SH-SY5Y (cell line): ENCODE data around the gene GRIK1.

Experiments
- GATA2 ChIP-seq: IDR thresholded peaks from 2 replicates; pipeline ENCODE4 v1.6.1; 2011; ENCODE audit warnings: mild to moderate bottlenecking, low read depth, low read length
- GATA3 ChIP-seq: IDR thresholded peaks from 2 replicates; pipeline ENCODE4 v1.6.1; 2011; ENCODE audit warnings: low read depth, mild to moderate bottlenecking, low read length, moderate library complexity

The GRIK1 gene

DNA sequence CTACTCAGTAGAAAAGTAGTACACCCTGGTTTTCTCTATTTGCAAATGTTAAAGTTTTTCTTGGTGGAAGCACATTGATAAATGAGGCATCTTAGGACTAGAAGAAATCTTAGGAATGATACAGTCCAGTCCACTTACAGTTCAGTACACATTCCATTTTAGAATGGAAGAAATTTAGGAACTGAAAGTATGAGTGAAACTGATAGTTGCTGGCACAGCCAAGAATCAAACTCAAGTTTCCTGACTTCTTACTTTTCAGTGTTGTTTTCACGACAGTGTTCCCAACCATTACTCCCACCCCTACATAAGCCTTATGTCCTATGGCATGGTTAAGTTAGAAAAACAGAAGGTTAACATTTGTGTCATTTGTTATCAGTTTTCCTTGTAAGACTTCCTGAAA is 382.6 kb downstream of the GRIK1 start:
- TF ChIP-seq GATA2 (no peak), GATA3 (no peak)

DNA sequence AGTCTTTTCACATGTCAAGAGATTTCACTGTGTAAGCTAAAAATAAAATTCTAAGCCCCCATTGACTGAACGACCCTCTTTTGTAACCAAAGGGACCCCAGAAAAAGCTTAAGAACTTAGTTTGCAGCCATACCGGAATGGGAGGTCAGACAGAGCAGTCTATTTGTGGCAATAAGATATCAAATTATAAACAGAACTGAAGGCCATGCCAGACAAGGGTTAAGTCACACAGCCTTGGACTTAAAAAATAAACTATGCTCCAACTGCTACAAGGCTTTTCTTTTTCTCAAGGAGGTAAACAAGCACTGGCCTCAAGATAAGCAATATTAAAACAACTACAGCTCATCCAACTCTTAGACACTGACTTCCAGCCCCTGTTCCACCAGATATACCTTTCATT is 384.2 kb downstream of the GRIK1 start:
- TF ChIP-seq GATA2 (no peak), GATA3 (no peak)

DNA sequence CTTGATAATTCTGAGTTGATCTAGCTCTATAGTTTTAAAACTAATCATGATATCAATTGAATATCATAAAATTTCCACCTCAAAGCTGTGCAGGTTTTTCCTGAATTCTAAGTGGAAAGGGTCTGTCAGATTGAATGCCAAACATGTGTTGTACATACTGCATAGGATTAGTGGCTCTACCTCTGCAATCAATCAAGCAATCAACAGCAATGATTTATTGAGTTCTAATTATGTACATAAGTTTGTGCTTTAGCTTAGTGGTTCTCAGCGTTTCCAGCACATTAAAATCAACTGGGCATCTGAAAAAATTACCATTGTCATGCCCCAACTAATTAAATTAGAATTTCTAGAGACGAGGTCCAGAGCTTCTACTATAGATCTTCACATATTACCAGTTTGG is 389.6 kb downstream of the GRIK1 start:
- TF ChIP-seq GATA2 = no peak
- TF ChIP-seq GATA3 = no peak

DNA sequence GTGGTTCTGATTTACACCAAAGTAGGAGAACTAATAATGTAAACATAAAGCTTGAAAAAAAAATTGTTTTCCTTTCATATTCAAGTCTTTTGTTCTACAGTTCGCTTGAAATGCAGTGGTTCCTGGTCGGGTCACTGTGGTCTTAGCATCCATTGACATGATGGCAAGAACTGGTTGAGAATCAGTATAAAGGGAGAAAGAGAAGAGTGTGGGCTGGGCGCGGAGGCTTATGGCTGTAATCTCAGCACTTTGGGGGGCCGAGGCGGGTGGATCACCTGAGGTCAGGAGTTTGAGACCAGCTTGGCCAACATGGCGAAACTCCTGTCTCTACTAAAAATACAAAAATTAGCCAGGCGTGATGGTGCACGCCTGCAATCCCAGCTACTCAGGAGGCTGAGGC is 390.2 kb downstream of the GRIK1 start:
- TF ChIP-seq GATA3 (no peak), GATA2 (no peak)

DNA sequence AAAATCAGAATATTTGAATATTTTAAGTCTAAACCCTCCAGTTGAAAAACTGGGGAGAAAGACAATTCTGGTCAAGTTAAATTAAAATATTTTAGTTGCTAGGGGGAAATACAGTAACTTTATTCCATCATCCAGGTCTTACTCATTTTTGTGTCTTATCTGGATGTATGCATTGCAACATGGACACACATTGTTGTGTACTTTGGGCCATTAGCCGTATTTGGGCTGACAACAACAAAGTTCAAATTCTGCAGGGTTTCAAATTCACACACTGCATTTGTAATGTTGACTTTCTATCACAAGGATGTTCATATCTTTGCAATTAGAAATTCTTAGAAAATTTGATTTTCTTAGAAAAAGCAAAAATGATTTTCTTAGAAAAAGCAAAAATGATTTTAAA is 391.8 kb downstream of the GRIK1 start:
- TF ChIP-seq GATA2 (no peak), GATA3 (no peak)

DNA sequence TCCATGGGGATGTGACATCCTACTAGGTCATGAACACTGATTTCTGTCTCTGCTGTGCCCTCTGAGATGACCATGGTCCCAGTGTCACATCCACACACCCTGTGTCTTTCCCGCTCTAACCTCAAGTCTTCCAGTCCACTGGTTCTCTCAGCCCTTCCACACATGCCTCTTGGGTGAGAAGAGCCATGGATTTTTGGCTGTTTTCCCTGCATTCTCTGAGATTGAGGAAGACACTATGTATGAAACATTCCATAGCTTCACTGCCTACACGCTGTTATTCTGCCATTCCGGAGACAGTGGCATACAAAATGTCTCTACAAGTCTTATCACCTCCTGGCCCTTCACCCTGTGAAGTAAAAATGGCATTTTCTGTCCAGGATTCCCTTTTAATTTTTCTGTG is 393.7 kb downstream of the GRIK1 start:
- TF ChIP-seq GATA3 (no peak), GATA2 (no peak)

DNA sequence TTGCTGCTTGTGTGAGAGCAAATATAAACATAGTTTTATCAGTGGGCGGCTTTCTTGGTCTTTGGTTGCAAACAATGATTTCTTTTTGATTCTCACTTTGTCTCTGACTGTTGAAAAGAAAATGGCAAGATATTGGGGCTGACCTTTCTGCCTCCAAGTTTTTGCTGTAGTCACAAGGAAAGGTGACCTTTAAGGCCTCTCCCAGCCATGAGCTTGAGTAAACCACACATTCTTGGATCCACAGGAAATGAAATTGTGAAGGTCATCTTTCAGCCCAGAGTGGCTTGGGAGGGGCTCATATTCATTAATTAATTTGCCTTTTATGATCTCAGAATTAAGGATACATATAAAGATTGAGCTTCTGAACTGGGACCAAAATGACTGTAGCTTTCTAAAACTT is 399.5 kb downstream of the GRIK1 start:
- TF ChIP-seq GATA2 = no peak
- no peak for TF ChIP-seq GATA3

DNA sequence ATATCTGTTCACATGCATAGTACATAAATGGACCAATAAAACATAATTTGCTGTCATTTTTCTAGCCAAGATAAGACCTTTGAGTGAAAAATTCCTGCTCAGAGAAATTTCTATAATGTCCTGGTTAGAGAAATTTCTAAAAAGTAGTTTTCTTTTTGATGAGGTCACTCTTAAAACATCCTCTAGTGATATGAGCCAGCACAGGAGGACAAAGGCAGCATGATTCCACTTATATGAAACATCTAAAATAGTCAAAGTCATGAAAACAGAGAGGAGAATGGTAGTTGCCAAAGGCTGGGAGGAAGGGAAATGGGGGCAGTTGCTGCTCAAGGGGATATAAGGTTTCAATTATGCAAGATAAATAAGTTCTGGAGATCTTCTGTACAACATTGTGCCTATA is 401.7 kb downstream of the GRIK1 start:
- no peak for TF ChIP-seq GATA3
- TF ChIP-seq GATA2 = no peak

DNA sequence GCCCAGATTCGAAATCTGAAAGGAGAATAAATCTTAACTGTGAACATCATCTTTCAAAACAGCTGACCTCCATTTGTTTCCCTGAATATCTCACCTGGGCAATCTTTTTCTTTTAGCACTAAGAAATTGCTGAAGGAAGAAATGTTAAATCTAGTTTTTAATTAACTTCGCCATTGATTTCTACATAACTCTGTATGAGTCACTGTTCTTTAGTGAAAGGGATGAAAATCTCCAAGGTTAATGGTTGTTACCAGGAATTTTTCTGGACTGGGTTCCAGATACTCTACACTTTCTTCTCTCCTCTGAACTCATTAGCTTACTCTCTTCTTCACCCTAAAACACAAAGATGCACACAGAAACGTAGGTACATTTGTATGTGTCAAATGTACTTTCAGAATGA is 405.3 kb downstream of the GRIK1 start:
- TF ChIP-seq GATA2 = no peak
- no peak for TF ChIP-seq GATA3

DNA sequence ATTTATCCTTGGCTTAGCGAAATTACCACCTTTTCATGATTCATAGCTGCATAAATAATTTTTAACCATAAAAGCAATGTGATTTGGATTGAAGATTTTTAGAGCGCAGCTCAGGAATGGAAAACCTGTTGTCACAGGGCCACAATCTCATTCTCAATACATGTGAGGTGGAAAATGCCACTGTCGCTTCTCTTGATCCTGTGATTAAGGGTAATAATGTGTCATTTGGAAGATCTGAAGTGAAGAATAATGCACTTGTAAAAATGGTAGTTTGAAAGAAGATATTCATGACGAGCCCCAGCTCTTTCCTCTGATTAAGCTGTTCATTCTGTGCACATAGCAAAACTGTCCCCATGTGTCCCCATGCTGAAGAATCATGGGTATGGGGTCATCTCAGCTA is 410.7 kb downstream of the GRIK1 start:
- TF ChIP-seq GATA2 (no peak), GATA3 (no peak)

DNA sequence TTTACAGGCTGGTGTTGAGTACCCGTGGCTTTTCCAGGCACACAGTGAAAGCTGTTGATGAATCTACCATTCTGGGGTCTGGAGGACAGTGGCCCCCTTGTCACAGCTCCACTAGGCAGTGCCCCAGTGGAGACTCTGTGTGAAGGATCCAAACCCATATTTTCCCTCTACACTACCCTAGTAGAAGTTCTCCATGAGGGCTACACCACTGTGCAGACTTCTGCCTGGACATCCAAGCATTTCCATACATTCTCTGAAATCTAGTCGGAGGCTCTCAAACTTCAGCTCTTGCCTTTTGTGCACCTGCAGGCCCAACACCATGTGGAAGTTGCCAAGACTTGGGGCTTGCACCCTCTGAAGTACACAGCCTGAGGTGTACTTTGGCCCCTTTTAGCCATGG is 413.3 kb downstream of the GRIK1 start:
- no peak for TF ChIP-seq GATA2
- TF ChIP-seq GATA3 = no peak

DNA sequence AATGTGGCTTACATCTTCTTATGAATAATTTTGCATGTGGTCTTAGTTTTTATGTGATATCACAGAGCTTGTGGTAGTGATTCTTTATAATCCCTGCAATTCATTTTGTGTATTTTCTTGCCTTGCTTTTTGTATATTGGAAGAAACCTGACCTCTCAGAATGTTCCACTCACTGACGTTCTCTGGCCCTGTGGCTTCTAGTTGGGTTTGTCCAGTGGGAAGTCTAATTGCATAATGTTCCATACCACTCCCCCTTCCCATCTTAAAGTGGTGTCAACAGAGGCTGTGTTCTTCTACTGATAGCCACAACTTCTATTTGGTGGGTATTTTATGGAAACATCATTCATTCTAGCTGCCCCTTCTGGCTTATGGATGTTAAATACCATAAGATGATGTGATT is 415.7 kb downstream of the GRIK1 start:
- TF ChIP-seq GATA2 (no peak), GATA3 (no peak)

DNA sequence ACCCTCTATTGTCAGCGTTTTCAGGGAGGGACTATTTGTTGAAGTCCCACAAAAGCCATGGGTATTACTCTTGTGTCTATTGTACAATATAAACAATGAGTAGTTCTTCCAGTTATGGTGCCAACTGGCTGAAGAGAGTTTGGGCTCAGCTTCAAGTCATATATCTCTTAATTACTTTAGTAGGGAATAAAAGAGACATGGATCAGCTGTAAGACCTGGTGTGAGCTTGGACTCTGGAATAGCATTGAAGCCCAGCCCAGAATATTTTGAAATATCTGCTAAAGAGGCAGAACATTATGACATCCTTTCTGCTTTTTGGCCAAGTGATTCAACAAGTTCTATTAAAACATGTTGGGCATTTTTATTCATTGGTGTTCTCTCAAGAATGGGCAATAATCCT is 416.1 kb downstream of the GRIK1 start:
- no peak for TF ChIP-seq GATA3
- TF ChIP-seq GATA2 = no peak

DNA sequence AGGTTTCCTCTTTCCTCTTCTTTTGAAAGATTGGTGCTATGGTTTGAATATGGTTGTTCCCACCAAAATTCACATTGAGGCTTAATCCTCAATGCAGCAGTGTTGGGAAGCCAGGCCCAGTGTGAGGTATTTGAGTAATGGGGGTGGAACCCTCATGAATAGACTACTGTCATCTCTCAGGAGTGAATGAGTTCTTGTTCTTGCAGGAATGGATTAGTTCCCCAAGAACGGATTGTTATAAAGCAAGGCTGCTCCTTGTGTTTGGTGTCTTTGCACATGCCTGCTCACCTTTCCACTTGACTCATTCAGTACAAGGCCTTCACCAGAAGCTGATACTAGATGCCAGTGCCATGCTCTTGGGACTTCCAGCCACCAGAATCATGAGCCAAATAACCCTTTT is 417.9 kb downstream of the GRIK1 start:
- no peak for TF ChIP-seq GATA3
- no peak for TF ChIP-seq GATA2

DNA sequence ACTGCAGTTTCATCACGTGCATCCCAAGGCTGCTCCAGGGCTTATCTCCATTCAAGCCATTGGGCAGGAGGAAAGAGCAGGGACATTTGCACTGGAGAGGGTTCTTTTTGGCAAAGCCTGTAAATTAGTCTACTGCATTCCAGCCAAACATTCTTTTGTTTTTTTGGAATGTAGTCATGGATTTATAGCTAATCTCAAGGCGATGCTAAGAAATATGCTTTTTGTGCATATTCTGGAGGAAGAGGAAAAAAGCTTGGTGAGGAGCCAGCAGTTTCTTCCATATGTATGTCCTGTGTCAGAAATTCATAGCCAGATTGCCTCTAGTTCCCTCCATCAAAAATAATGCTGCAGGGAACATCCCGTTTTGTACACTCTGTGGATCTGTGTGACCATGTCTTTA is 419.6 kb downstream of the GRIK1 start:
- TF ChIP-seq GATA2 = no peak
- no peak for TF ChIP-seq GATA3

DNA sequence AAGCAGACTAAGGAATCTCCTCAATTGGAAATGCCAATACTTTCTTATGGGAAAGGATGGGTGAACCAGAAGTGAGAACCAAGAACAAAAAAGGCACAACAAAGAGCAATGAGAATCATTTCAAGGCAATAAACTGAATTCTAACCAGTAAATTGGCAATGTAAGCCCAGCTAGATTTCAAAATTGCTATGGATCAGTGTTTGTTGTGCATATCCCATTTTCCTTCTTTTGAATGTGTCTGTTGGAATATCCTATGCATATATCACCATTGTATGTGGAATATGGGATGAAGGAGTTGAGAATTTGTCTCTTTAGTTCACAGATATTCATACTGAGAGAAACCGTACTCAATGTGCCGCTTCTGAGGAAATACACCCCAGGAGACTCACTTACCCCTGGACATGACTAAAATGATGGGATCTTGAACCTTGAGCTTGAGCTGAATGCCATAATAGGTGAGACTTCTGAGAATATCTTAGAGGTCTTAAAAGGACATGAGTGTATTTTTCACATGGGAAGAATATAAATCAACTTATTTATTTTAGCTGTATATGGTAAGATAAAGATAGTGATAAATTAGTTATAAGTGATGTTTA is 425.0 kb downstream of the GRIK1 start:
- TF ChIP-seq GATA2 (no peak), GATA3 (no peak)
